ENCODE data around the gene ACTN4. TPM values are rescaled to one million over a fixed set of nuclear protein-coding genes. Genes with fewer than 3 reads are reported as not detected.

The ACTN4 gene
- total and polyA plus RNA-seq, 2 of the 4 experiments (the other 2 are of a cell fraction), result 541 to 659 TPM

DNA sequence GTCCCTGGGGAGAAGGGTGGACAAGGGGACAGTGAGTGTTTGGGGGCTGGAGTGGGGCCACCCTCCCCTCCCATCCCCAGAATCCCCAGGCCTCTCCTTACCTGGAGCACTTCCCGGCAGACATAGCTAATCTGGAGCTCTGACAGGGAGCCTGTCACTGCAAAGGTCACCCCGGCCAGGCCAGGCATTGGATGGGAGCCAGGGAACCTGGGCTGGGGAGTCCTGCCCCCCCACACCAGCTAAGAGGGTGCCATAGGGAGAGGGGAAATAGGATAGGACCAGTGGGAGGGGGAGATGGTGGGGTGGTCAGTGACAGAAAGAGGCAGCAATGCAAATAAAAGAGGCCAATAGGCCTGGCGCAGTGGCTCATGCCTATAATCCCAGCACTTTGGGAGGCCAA lies 33.2 kb upstream of the ACTN4 start:
- H3K4me3 ChIP-seq (ENCODE audit: insufficient read depth, low read depth, low read length), result no peak overlapping the region
- dilution Hi-C loops (cut with HindIII; ENCODE audit: low sequenced_read_pairs, unreplicated experiment) (no loop called here), in situ Hi-C loops (cut with MboI; ENCODE audit: low sequenced_read_pairs) (no loop called here), intact Hi-C loops (cut with micrococcal nuclease) (no loop called here)
- no peak overlapping the region for H3K27ac ChIP-seq (ENCODE audit: insufficient read depth, low read length)
- no peak overlapping the region for H3K14ac ChIP-seq (replicated peaks; ENCODE audit: low read depth, low read length)
- no peak overlapping the region for H3K9ac ChIP-seq (ENCODE audit: low read depth, low read length)
- no peak overlapping the region for H3K4ac ChIP-seq (ENCODE audit: low read depth, low read length)
- TF ChIP-seq BHLHE40 (IDR thresholded peaks at IDR 0.05; ENCODE audit: low read depth, low read length) (no peak), MAFK (IDR thresholded peaks at IDR 0.05; ENCODE audit: low read depth, low read length) (no peak), RFX5 (IDR thresholded peaks at IDR 0.05; ENCODE audit: low read depth, low read length) (no peak)
- TF ChIP-seq, protein P1, sequence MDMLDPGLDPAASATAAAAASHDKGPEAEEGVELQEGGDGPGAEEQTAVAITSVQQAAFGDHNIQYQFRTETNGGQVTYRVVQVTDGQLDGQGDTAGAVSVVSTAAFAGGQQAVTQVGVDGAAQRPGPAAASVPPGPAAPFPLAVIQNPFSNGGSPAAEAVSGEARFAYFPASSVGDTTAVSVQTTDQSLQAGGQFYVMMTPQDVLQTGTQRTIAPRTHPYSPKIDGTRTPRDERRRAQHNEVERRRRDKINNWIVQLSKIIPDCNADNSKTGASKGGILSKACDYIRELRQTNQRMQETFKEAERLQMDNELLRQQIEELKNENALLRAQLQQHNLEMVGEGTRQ (IDR thresholded peaks at IDR 0.05; ENCODE audit: low read depth, low read length), result no peak
- TF ChIP-seq, protein P2, sequence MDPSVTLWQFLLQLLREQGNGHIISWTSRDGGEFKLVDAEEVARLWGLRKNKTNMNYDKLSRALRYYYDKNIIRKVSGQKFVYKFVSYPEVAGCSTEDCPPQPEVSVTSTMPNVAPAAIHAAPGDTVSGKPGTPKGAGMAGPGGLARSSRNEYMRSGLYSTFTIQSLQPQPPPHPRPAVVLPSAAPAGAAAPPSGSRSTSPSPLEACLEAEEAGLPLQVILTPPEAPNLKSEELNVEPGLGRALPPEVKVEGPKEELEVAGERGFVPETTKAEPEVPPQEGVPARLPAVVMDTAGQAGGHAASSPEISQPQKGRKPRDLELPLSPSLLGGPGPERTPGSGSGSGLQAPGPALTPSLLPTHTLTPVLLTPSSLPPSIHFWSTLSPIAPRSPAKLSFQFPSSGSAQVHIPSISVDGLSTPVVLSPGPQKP (IDR thresholded peaks at IDR 0.05; ENCODE audit: borderline replicate concordance, low read depth, low read length), result no peak
- no peak overlapping the region for H2BK15ac ChIP-seq (ENCODE audit: low read depth, low read length)
- ATAC-seq (ENCODE audit: low read depth) (no peak), DNase-seq (no peak)
- H3K23ac ChIP-seq (ENCODE audit: low read depth, low read length), result no peak overlapping the region
- CTCF ChIA-PET, result no interaction called here
- BruUV-seq (replicated peaks), result no TSS peak
- 0 out of 2 replicates have a peak, but pooled peaks cover 2% of the 10 kb centered on the region for H3K4me1 ChIP-seq (ENCODE audit: control insufficient read depth, insufficient read depth, low read length)
- no peak overlapping the region for H3K56ac ChIP-seq (ENCODE audit: extremely low read depth, insufficient read depth, low read length)
- H3K9me3 ChIP-seq (ENCODE audit: control insufficient read depth, insufficient read depth, low read length), result no peaks in the 10 kb centered on the region
- no peak overlapping the region for H4K91ac ChIP-seq (ENCODE audit: insufficient read depth, low read depth, low read length)
- no peak overlapping the region for H2AFZ ChIP-seq (replicated peaks; ENCODE audit: low read length, poor library complexity)
- H2AK5ac ChIP-seq (ENCODE audit: low read depth, low read length), result no peak overlapping the region
- no peaks in the 10 kb centered on the region for H3K36me3 ChIP-seq (ENCODE audit: control insufficient read depth, insufficient read depth, low read length)
- H3K79me1 ChIP-seq (ENCODE audit: low read depth in 1 of 2, low read length in 2 of 2), result peaks cover 3 to 8% of the 10 kb centered on the region in 2 experiments; a peak in 3 of 4 replicates
- H2BK5ac ChIP-seq (ENCODE audit: low read depth, low read length, poor library complexity, severe bottlenecking), result no peak overlapping the region
- no peak overlapping the region for H4K5ac ChIP-seq (ENCODE audit: low read depth, low read length)
- H4K20me1 ChIP-seq (ENCODE audit: insufficient read depth, low read length), result no peaks in the 10 kb centered on the region
- H2AK9ac ChIP-seq (replicated peaks; ENCODE audit: low read depth, low read length, poor library complexity), result no peak overlapping the region
- no CpG with 5 or more reads among the region's 3 CpGs for WGBS, 2 experiments (ENCODE audit: extremely low coverage in 2 of 2, insufficient read length in 1 of 2)
- no peak overlapping the region for H3K4me2 ChIP-seq (ENCODE audit: low read depth, low read length)
- peaks cover 5% of the 10 kb centered on the region; the same call in 1 of the 2 replicates for H3K27me3 ChIP-seq (ENCODE audit: control insufficient read depth, insufficient read depth, low read length)
- POLR2A ChIA-PET (ENCODE audit: unreplicated experiment), result no interaction called here
- no peak overlapping the region for H4K8ac ChIP-seq (ENCODE audit: low read depth in 2 of 2, low read length in 2 of 2)
- H2BK120ac ChIP-seq (ENCODE audit: low read depth, low read length), result no peak overlapping the region
- H3K18ac ChIP-seq (ENCODE audit: low read depth, low read length), result no peak overlapping the region
- H3K9me1 ChIP-seq (ENCODE audit: insufficient read depth, low read length), result peaks cover 4% of the 10 kb centered on the region
- no peak overlapping the region for H2BK20ac ChIP-seq (ENCODE audit: low read depth, low read length)

All from IMR-90 (cell line).